HG02763 (cell line): ENCODE data around the gene SUPT4H1.
"Not testable (repeated sequence)": the region's sequence is repeated elsewhere in the genome, so short reads cannot be mapped to it uniquely, and the experiment has no call there.

Experiments
- ATAC-seq: cut with Tn5 transposase; IDR thresholded peaks from one replicate; pipeline ENCODE4 v1.9.1; 2021; ENCODE audit warnings: mild to moderate bottlenecking, moderate library complexity; ENCODE audit not compliant: unreplicated experiment

Gene SUPT4H1

GRCh38 chr17:58343131-58343530, 8.9 kb downstream of the SUPT4H1 start:
- no peak for ATAC-seq

DNA sequence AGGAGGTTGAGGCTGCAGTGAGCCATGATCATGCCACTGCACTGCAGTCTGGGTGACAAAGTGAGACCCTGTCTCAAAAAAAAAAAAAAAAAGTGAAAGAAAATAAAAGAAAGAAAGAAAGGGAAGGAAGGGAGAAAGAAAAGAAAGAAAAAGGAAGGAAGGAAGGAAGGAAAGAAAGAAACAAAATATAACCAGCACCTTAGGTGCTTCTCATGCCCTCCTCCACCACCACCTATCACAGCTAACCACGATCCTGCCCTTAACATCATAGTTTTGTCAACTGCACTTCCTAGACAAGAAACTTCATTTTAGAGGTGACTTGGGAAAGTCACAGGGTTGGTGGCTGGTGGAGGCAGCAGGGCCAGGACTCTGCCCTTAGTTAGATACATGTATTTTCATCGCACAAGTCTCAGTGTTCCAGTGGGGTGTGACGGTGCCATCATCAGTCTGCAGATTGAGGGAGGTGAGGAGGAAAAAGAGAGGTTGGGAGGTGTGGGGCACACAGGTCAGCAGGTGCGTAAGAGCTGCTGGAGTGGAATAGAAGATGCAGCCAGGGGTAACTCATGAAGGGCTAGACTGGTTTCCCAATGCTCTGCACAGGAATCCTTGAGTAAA, 10.0 kb downstream of the SUPT4H1 start:
- no peak for ATAC-seq

DNA sequence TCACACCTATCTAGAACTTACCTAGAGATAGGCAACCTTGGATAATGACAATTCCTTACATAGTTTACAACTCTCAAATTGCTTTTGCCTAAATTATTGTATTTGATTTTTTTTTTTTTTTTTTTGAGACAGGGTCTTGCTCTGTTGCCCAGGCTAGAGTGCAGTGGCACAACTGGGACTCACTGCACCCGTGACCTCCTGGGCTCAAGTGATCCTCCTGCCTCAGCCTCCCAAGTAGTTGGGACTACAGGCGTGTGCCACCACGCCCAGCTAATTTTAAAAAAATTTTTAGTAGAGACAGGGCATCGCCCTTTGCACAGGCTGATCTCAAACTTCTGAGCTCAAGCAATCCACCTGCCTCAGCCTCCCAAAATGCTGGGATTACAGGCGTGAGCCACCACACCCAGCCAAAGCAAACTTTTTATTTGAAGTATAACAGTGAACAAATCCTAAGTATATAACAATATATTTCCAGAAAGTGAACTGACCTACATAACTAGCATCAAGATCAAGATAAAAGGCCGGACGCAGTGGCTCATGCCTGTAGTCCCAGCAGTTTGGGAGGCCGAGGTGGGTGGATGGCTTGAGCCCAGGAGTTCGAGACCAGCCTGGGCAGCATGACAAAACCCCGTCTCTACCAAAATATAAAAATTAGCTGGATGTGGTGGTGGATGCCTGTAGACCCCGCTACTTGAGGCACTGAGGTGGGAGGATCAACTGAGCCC, 10.7 kb downstream of the SUPT4H1 start:
- not testable (repeated sequence) for ATAC-seq

GRCh38 chr17:58340405-58340876, 11.6 kb downstream of the SUPT4H1 start:
- ATAC-seq: no peak

- ATAC-seq: no peak
Observed at GRCh38 chr17:58339755-58340404, 12.1 kb downstream of the SUPT4H1 start.

GRCh38 chr17:58338841-58339754, 12.9 kb downstream of the SUPT4H1 start:
- ATAC-seq: no peak

GRCh38 chr17:58338454-58338840, 13.6 kb downstream of the SUPT4H1 start:
- ATAC-seq: no peak

DNA sequence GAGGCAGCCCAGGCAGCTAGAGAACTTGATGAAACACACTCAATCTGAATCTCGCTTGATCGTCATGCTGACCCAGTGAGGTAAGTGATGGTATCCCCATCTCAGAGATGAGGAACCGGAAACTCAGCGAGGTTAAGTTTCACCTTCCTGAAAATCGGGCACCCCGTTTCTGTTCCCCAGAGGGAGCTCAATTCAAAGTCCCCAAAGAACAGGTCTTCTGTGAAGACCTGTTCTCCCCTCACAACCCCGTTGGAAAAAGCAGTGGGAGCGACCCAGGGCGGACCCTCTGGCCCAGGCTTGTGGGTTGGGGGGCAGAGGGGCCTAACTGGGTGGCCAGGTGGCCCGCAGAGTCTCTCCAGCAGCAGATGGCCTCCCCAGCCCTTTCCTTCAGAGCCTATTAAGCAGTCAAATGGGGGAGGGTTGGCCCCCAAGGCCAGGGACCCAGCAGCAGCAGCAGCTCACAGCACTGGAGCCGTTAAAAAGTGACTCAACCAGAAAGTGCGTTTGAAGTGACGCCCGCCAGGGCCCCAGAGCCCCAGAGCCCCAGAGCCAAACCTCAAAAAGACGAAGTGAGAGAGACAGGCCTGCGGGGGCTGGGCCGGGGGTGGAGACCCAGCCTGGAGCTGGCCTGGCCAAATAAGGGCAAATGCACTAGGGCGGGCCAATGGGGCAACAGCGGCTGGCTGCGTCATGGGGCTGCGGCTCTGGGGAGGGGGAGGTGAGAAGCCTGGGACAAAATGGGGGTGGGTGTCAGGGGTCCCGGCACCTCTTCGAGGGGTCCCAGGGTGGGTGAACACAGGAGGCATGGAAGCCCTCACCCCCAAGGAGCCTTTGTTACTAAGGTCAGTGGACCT, 14.2 kb downstream of the SUPT4H1 start:
- peak; percentile 57 for ATAC-seq

- no peak for ATAC-seq
Observed at GRCh38 chr17:58337210-58337599, 14.8 kb downstream of the SUPT4H1 start.

GRCh38 chr17:58336456-58337209, 15.4 kb downstream of the SUPT4H1 start:
- ATAC-seq: no peak

DNA sequence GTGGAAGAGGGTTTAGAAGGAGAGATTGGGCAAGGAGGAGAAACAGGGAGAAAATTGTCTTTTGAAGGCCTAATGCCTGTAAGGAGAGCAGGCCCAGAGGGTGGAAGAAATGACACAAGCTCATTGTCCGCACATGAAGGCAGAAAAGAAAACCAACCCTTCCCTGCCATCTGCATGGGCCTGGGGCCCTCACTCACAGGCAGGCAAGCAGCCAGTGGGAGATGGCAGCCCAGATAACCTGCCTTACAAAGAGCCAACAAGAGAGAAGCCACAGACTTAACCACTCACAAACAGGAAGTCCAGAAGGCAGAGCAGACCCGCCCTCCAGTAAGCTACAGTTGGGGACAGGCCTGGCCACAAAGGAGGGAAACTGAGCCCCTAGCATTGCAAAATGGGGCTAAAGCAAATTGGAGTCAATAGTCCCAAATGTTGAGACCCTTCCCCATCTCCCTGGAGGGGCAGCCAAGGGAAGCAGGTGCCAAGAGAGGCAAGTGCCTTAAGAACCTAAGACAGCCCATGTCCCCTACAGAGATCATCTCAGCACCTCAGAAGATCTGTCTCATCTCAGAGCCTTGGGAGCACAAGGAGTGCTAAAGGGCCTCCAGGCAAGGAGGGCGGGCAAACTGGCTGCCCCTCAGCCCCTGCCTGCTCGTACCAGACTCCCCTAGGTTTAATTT, 16.1 kb downstream of the SUPT4H1 start:
- no peak for ATAC-seq

DNA sequence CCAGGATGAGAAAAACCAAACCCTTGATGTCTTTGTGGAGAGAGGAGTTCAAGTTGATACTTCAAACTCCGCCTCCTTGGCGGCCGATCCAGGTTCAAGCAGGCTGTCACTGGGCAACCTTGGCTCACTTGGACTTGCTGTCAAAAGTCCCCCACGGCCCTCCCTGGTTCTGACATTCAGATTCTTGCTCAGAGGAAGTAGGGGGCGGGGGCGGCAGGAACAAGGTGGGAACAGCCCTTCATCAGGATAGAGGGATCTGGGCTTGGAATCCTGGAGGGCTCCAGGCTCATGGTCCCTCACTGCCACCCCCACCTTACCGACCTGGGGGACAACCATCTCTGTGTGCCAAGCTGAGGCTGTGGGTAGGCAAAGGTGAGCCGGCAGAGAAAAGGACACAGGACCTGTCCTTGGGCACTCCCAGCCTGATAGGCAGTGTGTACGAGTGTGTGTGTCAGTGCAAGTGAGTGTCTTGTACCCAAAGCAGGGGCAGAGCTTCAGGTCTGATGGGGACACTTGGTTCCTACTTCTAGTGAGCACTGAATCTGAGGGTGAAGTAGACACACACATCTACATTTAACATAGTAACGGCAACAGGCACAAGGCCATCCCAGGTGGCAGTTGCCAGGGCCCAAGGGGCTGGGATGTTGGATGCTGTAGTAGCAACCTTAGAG, 16.8 kb downstream of the SUPT4H1 start:
- no peak for ATAC-seq

- no peak for ATAC-seq
Observed at GRCh38 chr17:58334661-58335060, 17.3 kb downstream of the SUPT4H1 start.

GRCh38 chr17:58334256-58334655, 17.7 kb downstream of the SUPT4H1 start:
- no peak for ATAC-seq

- no peak for ATAC-seq
Observed at GRCh38 chr17:58333736-58334207, 18.2 kb downstream of the SUPT4H1 start.

DNA sequence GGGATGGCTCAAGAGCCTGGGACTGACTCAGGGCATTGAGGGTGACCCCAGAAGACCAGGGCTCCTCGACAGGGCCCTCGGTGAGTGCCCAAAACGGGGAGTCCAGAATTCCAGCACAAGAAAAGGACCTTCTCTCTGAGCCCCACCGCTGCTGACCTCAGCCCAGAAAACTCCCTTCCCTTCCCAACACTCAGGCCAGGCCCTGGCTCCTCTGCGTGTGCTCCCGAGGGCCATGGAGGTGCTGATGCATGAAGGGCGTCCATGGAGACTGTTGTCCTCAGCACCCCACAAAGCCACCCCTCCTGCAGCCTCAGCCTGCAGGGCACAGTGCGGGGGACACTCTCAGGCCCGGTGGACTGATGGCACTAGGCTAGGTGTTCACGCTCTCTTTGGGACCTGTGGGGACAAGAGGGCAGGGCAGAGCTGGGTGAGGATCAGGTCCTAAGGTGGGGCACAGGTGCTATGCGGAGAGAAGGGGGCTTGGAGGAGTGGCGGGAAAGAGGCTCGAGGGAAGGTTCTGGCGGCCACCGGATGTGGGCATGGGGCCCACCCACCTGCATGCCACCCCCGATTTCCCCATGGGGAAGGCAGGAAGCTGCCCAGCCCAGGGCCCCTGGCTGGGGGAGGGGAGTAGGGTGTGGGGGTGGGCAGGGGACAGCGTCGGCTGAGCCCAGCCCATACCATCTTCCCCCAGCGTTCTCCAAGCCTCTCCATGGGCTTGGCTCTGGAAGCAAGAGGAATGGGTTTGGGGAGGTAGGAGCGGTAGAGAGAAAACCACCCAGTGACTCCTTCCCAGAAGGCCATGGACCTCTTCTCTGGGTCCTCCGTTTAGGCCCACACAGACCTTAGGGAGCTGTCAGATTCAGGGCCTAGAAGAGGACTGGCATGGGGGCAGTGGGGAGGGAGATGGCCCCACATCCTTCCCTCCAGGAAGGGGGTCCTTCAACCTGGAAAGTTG, 18.9 kb downstream of the SUPT4H1 start:
- ATAC-seq: no peak
